ENCODE data around the gene LRRC14B. TPM values are rescaled to one million over a fixed set of nuclear protein-coding genes. Genes with fewer than 3 reads are reported as not detected.

LRRC14B gene
- total RNA-seq, 1 experiment from 2014 or later: 0.48 TPM

DNA sequence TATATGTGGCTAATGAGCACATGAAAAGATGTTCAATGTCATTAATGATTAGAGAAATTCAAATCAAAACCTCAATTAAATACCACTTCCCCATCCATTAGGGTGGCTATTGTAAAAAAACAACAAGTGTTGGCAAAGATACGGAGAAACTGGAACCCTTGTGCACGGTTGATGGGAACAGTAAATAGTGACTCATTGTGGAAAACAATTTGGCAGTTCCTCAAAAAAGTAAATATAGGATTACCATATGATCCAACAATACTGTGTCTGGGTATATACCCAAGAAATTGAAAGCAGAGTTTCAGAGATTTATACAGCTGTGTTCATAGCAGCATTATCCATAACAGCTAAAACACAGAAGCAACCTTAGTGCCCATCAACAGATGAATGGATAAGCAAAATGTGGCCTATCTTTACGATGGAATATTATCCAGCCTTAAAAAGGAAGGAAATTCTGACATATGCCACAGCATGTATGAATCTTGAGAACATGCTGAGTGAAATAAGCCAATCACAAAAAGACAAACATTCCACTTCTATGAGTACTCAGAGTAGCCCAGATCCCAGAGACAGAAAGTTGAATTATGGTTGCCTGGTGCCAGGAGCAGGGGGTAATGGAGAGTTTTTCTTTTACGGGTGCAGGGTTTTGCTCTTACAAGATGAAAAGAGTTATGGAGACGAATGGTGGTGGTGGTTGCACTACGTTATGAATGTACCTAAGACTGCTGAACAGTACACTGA, 41.4 kb upstream of the LRRC14B start:
- Histone ChIP-seq H3K4me2 (ENCODE audit: low read depth, low read length, poor library complexity, severe bottlenecking) (no peak overlapping the region), H3K4me1 (ENCODE audit: low read length) (no peaks in the 10 kb centered on the region), H3K79me2 (ENCODE audit: low read length) (no peaks in the 10 kb centered on the region), H3K27ac (ENCODE audit: low read length) (no peak overlapping the region), H3K36me3 (ENCODE audit: insufficient read depth, low read length) (no peaks in the 10 kb centered on the region), H3K4me3 (ENCODE audit: low read length) (no peak overlapping the region), H3K9ac (ENCODE audit: low read length) (no peak overlapping the region), H3K9me2 (replicated peaks; ENCODE audit: insufficient read depth, low read length) (no peaks in the 10 kb centered on the region), H2AFZ (ENCODE audit: low read length) (no peak overlapping the region), H4K20me1 (ENCODE audit: insufficient read depth, low read depth, low read length) (no peaks in the 10 kb centered on the region), H3K27me3 (ENCODE audit: low read length) (peaks cover 3% of the 10 kb centered on the region; the same call in 1 of the 2 replicates), H3K9me3 (ENCODE audit: low read length) (peaks cover 10% of the 10 kb centered on the region)
- DNase-seq: no peak

DNA sequence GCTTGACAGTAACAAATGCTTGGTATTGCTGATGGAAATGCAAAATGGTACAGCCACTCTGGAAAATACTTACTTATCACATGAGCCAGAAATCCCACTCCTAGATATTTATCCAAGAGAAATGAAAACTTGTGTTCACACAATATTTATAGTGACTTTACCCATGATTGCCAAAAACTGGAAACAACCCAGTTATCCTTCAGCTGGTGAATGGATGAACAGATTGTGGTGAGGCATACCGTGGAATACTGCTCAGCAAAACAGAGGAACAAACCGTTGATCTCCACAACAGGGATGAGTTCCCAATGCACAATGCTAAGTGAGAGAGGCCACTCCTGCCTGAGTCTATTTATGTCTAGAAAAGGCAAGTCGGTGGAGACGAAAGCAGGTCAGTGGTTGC, 40.5 kb upstream of the LRRC14B start:
- Histone ChIP-seq H3K9me3 (ENCODE audit: low read length) (peaks cover 10% of the 10 kb centered on the region), H3K9ac (ENCODE audit: low read length) (no peak overlapping the region), H3K27me3 (ENCODE audit: low read length) (peaks cover 3% of the 10 kb centered on the region; the same call in 1 of the 2 replicates), H3K79me2 (ENCODE audit: low read length) (no peaks in the 10 kb centered on the region), H3K9me2 (replicated peaks; ENCODE audit: insufficient read depth, low read length) (no peaks in the 10 kb centered on the region), H3K36me3 (ENCODE audit: insufficient read depth, low read length) (no peaks in the 10 kb centered on the region), H3K27ac (ENCODE audit: low read length) (no peak overlapping the region), H3K4me2 (ENCODE audit: low read depth, low read length, poor library complexity, severe bottlenecking) (no peak overlapping the region), H4K20me1 (ENCODE audit: insufficient read depth, low read depth, low read length) (no peaks in the 10 kb centered on the region), H3K4me3 (ENCODE audit: low read length) (no peak overlapping the region), H2AFZ (ENCODE audit: low read length) (no peak overlapping the region), H3K4me1 (ENCODE audit: low read length) (no peaks in the 10 kb centered on the region)
- DNase-seq: no peak

DNA sequence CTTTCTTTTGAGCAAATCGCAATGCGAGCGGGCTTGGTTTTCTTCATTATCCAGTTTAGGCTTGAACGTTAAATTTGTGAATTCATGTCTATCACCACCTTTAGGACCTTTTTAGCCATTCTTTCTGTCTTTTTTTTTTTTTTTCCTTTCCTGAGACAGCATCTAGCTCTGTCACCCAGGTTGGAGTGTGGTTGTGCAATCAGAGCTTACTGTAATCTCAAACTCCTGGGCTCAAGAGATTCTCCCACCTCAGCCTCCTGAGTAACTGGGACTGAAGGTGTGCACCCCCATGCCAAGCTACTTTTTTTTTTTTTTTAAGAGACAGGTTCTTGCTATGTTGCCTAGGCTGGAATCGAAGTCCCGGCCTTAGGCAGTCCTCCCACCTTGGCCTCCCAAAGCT, 39.2 kb upstream of the LRRC14B start:
- peaks cover 3% of the 10 kb centered on the region; the same call in 1 of the 2 replicates for H3K27me3 ChIP-seq (ENCODE audit: low read length)
- H3K9me3 ChIP-seq (ENCODE audit: low read length): peaks cover 10% of the 10 kb centered on the region
- H2AFZ ChIP-seq (ENCODE audit: low read length): no peak overlapping the region
- no peaks in the 10 kb centered on the region for H3K9me2 ChIP-seq (replicated peaks; ENCODE audit: insufficient read depth, low read length)
- H3K36me3 ChIP-seq (ENCODE audit: insufficient read depth, low read length): no peaks in the 10 kb centered on the region
- H3K4me1 ChIP-seq (ENCODE audit: low read length): no peaks in the 10 kb centered on the region
- H3K4me2 ChIP-seq (ENCODE audit: low read depth, low read length, poor library complexity, severe bottlenecking): no peak overlapping the region
- no peak overlapping the region for H3K9ac ChIP-seq (ENCODE audit: low read length)
- no peaks in the 10 kb centered on the region for H3K79me2 ChIP-seq (ENCODE audit: low read length)
- DNase-seq: no peak
- H4K20me1 ChIP-seq (ENCODE audit: insufficient read depth, low read depth, low read length): no peaks in the 10 kb centered on the region
- H3K27ac ChIP-seq (ENCODE audit: low read length): no peak overlapping the region
- no peak overlapping the region for H3K4me3 ChIP-seq (ENCODE audit: low read length)

DNA sequence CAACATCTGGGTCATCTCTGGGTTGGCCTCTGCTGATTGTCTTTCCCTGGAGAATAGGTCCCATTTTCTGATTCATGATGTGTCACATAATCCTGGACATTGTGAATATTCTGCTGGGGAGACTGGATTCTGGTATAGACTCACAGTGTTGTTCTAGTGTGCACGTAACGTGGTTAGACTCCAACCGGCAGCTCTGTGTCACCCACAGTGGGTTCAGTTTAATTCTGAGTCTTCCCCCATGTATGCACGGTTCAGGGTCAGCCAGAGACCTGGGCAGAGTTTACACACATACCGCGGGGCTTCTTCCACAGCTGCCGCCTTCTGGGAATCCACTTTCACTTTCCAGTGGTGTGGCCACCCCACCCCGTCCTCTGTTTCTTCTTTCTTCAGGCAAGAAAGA, 38.0 kb upstream of the LRRC14B start:
- no peak overlapping the region for H3K4me3 ChIP-seq (ENCODE audit: low read length)
- no peaks in the 10 kb centered on the region for H3K79me2 ChIP-seq (ENCODE audit: low read length)
- H3K27ac ChIP-seq (ENCODE audit: low read length): no peak overlapping the region
- H3K9me2 ChIP-seq (replicated peaks; ENCODE audit: insufficient read depth, low read length): no peaks in the 10 kb centered on the region
- DNase-seq: no peak
- no peak overlapping the region for H2AFZ ChIP-seq (ENCODE audit: low read length)
- H3K9ac ChIP-seq (ENCODE audit: low read length): no peak overlapping the region
- H3K4me2 ChIP-seq (ENCODE audit: low read depth, low read length, poor library complexity, severe bottlenecking): no peak overlapping the region
- peaks cover 3% of the 10 kb centered on the region; the same call in 1 of the 2 replicates for H3K27me3 ChIP-seq (ENCODE audit: low read length)
- no peaks in the 10 kb centered on the region; the same call in 1 of the 2 replicates for H3K9me3 ChIP-seq (ENCODE audit: low read length)
- H3K4me1 ChIP-seq (ENCODE audit: low read length): no peaks in the 10 kb centered on the region
- H4K20me1 ChIP-seq (ENCODE audit: insufficient read depth, low read depth, low read length): no peaks in the 10 kb centered on the region
- H3K36me3 ChIP-seq (ENCODE audit: insufficient read depth, low read length): no peaks in the 10 kb centered on the region

DNA sequence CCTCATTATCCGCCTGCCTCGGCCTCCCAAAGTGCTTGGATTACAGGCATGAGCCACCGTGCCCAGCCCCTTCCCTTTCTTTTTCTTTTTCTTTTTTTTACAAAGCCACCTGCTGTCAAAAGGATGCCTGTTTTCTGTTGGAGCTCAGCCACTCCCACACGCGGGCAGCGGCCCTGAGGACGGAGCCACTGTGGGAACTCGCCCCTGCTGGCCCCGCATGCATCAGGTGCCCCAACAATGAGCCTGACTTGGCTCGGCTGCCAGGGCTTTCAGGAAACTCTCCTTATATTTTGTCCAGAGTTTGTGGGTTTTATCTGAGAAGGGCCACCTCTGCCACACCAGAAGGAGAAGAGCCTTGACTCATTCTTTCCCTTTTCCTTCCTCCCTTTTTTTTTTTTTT, 37.1 kb upstream of the LRRC14B start:
- no peak overlapping the region for H2AFZ ChIP-seq (ENCODE audit: low read length)
- H3K9me2 ChIP-seq (replicated peaks; ENCODE audit: insufficient read depth, low read length): no peaks in the 10 kb centered on the region
- no peaks in the 10 kb centered on the region for H3K4me1 ChIP-seq (ENCODE audit: low read length)
- peaks cover 3% of the 10 kb centered on the region; the same call in 1 of the 2 replicates for H3K27me3 ChIP-seq (ENCODE audit: low read length)
- no peaks in the 10 kb centered on the region for H4K20me1 ChIP-seq (ENCODE audit: insufficient read depth, low read depth, low read length)
- DNase-seq: no peak
- H3K36me3 ChIP-seq (ENCODE audit: insufficient read depth, low read length): no peaks in the 10 kb centered on the region
- no peak overlapping the region for H3K4me2 ChIP-seq (ENCODE audit: low read depth, low read length, poor library complexity, severe bottlenecking)
- no peaks in the 10 kb centered on the region for H3K9me3 ChIP-seq (ENCODE audit: low read length)
- no peak overlapping the region for H3K4me3 ChIP-seq (ENCODE audit: low read length)
- H3K9ac ChIP-seq (ENCODE audit: low read length): no peak overlapping the region
- no peaks in the 10 kb centered on the region for H3K79me2 ChIP-seq (ENCODE audit: low read length)
- H3K27ac ChIP-seq (ENCODE audit: low read length): no peak overlapping the region

DNA sequence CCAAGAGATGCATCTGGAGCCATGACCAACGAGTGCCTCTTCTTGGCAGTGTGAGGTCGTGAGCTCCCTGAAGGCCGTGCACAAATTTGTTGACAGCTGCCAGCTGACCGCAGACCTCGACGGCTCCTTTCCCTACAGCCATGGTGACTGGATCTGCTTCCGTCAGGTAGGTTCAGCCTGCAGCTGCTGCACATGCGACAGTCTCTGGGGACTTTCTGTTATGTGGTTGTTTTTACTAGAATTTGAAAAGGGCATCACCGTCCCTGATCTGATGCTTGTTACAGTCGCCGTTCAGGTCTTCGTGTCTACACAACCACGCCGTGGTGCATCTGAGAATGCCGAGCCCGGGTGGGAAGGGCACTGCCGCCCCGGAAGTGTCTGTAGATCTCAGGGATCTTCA, 36.5 kb upstream of the LRRC14B start:
- Histone ChIP-seq H3K9me3 (ENCODE audit: low read length) (no peaks in the 10 kb centered on the region), H3K4me3 (ENCODE audit: low read length) (no peak overlapping the region), H2AFZ (ENCODE audit: low read length) (no peak overlapping the region), H3K36me3 (ENCODE audit: insufficient read depth, low read length) (no peaks in the 10 kb centered on the region), H3K4me1 (ENCODE audit: low read length) (no peaks in the 10 kb centered on the region), H4K20me1 (ENCODE audit: insufficient read depth, low read depth, low read length) (no peaks in the 10 kb centered on the region), H3K27me3 (ENCODE audit: low read length) (peaks cover 3% of the 10 kb centered on the region; the same call in 1 of the 2 replicates), H3K9ac (ENCODE audit: low read length) (no peak overlapping the region), H3K27ac (ENCODE audit: low read length) (no peak overlapping the region), H3K4me2 (ENCODE audit: low read depth, low read length, poor library complexity, severe bottlenecking) (no peak overlapping the region), H3K9me2 (replicated peaks; ENCODE audit: insufficient read depth, low read length) (no peaks in the 10 kb centered on the region), H3K79me2 (ENCODE audit: low read length) (no peaks in the 10 kb centered on the region)
- DNase-seq: no peak

DNA sequence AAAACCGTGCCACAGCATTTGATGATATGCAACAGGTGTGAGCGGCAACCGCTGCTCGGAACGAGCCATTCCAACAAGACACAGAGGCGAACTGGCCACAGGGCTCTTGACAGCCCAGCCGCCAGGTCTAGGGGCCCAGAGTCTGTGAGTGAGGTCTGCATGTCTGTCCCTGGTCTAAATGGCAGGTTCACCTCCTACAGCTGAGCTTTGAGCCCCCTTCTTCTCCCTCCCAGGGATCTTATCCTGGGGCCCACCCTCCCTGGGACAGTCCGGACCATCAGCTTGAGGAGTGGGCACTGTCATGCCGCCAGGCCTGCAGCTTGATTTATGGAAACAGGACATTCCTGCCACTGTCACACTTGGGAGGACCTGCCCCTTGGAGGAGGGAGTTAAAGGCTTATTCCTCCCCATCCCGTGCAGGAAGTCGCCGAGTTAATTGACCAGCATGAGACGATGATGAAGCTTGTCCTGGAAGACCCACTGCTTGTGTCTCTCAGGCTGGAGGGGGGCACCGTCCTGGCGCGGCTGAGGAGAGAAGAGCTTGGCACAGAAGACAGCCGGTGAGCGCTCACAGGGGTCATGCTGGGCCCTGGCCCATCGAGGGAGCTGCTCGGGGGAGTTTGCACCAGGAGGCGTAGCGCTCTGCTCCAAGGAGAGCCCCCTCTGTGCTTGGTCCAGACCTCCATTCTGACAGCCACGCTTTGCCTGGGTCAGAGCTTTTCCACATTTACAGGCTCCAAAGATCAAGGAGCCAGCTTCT, 35.5 kb upstream of the LRRC14B start:
- Histone ChIP-seq H3K4me2 (ENCODE audit: low read depth, low read length, poor library complexity, severe bottlenecking) (no peak overlapping the region), H3K27me3 (ENCODE audit: low read length) (no peaks in the 10 kb centered on the region), H2AFZ (ENCODE audit: low read length) (no peak overlapping the region), H3K27ac (ENCODE audit: low read length) (no peak overlapping the region), H3K4me1 (ENCODE audit: low read length) (no peaks in the 10 kb centered on the region), H3K4me3 (ENCODE audit: low read length) (no peak overlapping the region), H3K79me2 (ENCODE audit: low read length) (no peaks in the 10 kb centered on the region), H3K9ac (ENCODE audit: low read length) (no peak overlapping the region), H3K9me3 (ENCODE audit: low read length) (no peaks in the 10 kb centered on the region), H3K36me3 (ENCODE audit: insufficient read depth, low read length) (no peaks in the 10 kb centered on the region), H4K20me1 (ENCODE audit: insufficient read depth, low read depth, low read length) (no peaks in the 10 kb centered on the region), H3K9me2 (replicated peaks; ENCODE audit: insufficient read depth, low read length) (no peaks in the 10 kb centered on the region)
- no peak for DNase-seq

DNA sequence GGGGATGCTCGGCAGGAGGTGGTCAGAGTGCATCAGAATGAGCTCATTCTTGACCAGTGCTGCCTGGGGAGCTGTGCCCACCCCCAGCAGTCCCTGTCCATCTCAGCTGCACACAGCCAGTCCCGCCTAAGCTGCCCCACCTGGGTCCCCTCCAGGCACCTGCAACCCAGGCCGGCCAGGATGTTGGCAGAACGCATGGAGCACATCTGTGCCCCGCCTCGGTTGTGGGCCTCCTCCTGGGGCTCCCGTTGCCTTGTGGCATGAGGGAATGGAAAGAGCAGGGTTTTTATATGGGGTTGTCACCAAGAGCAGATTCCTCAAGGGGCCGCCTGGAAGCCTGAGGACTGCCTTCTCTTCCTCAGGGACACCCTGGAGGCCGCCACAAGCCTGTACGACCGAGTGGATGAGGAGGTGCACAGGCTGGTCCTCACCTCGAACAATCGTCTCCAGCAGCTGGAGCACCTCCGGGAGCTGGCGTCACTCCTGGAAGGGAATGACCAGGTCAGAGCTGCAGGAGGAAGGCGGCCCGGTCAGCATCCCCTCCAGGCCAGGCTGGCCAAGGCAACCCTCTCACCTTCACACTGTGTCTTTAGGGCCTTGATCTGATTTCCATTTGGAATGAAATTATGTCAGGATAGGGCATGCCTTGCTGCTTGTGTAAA, 34.8 kb upstream of the LRRC14B start:
- H2AFZ ChIP-seq (ENCODE audit: low read length): no peak overlapping the region
- no peaks in the 10 kb centered on the region for H4K20me1 ChIP-seq (ENCODE audit: insufficient read depth, low read depth, low read length)
- no peak overlapping the region for H3K9ac ChIP-seq (ENCODE audit: low read length)
- no peaks in the 10 kb centered on the region for H3K36me3 ChIP-seq (ENCODE audit: insufficient read depth, low read length)
- no peak overlapping the region for H3K4me3 ChIP-seq (ENCODE audit: low read length)
- H3K4me2 ChIP-seq (ENCODE audit: low read depth, low read length, poor library complexity, severe bottlenecking): no peak overlapping the region
- DNase-seq: no peak
- no peaks in the 10 kb centered on the region for H3K27me3 ChIP-seq (ENCODE audit: low read length)
- H3K27ac ChIP-seq (ENCODE audit: low read length): no peak overlapping the region
- no peaks in the 10 kb centered on the region for H3K4me1 ChIP-seq (ENCODE audit: low read length)
- no peaks in the 10 kb centered on the region for H3K9me3 ChIP-seq (ENCODE audit: low read length)
- H3K9me2 ChIP-seq (replicated peaks; ENCODE audit: insufficient read depth, low read length): no peaks in the 10 kb centered on the region
- H3K79me2 ChIP-seq (ENCODE audit: low read length): no peaks in the 10 kb centered on the region
